K562 (cell line): Measurements from ENCODE around the gene ENTPD6. TPM values are rescaled to one million over a fixed set of nuclear protein-coding genes. Genes with fewer than 3 reads are reported as not detected.

Experiments
- ATAC-seq: fragments of 200-7000 bp; cut with Tn5 transposase; 3 replicates; pipeline ENCODE4 v1.9.1; 2020; ENCODE audit warnings: moderate library complexity
- BruUV-seq: library from RNA; stranded (reverse); fragments of 400-500 nt; replicated peaks from 2 replicates; lab custom pipeline; 2021; lab: Mats Ljungman, UMichigan
- CTCF ChIA-PET: fragments of 300-600 bp; formaldehyde crosslinking; extraction: SDS; loops from one replicate; lab custom pipeline; 2021; ENCODE audit warnings: low intra/inter-chr PET ratio; lab: Yijun Ruan, JAX
- POLR2A ChIA-PET: fragments of 300-600, 350-650 bp; sonication (Branson Sonifier 250); formaldehyde crosslinking; extraction: SDS; loops from one replicate; lab custom pipeline; 2021; ENCODE audit warnings: antibody characterized with exemption, inconsistent platforms; lab: Yijun Ruan, JAX
- DNase-seq, 4 experiments: peaks; one replicate each; pipeline versions ENCODE4 v3.0.0 to v3.0.0-alpha.2; 2011 to 2018; ENCODE audit warnings: low spot score in 3 of 4, mixed read lengths in 3 of 4; ENCODE audit errors: extremely low read depth in 1 of 4
- FAIRE-seq: peaks from 2 replicates; lab custom pipeline; 2011; peaks lifted over from hg19 to GRCh38; lab: Jason Lieb, UNC
- H2AFZ ChIP-seq: 2 replicates; pipeline ENCODE4 v1.6.0; 2011; ENCODE audit warnings: low read depth, low read length, control low read depth, inconsistent platforms
- H3K27ac ChIP-seq: fragments of 200-600 bp; 3 replicates; pipeline ENCODE4 v1.8.0; 2011; ENCODE audit warnings: low read depth, mild to moderate bottlenecking, control low read depth, inconsistent platforms, low read length, moderate library complexity, mixed read lengths; ENCODE audit errors: extremely low read depth
- H3K27me3 ChIP-seq, 2 experiments: fragments of 300-600 bp in 1 of 2; 2 replicates in 1 of 2; 3 replicates in 1 of 2; pipeline versions ENCODE4 v1.6.0 to v1.8.0; 2011; ENCODE audit warnings: inconsistent platforms in 2 of 2, low read length in 2 of 2, mild to moderate bottlenecking in 1 of 2, mixed read lengths in 1 of 2, moderate library complexity in 1 of 2; ENCODE audit not compliant: control insufficient read depth in 2 of 2, insufficient read depth in 2 of 2
- H3K36me3 ChIP-seq: fragments of 300-600 bp; 3 replicates; pipeline ENCODE4 v1.8.0; 2011; ENCODE audit warnings: mild to moderate bottlenecking, low read length, inconsistent platforms; ENCODE audit not compliant: control insufficient read depth, insufficient read depth
- H3K4me1 ChIP-seq, 2 experiments: fragments of 200-600 bp in 1 of 2; replicated peaks in 1 of 2; 2 replicates in 1 of 2; 3 replicates in 1 of 2; pipeline versions ENCODE4 v1.5.1 to v1.8.0; 2011; ENCODE audit warnings: inconsistent platforms in 2 of 2, low read length in 2 of 2, mild to moderate bottlenecking in 1 of 2, mixed read lengths in 1 of 2, moderate library complexity in 1 of 2; ENCODE audit not compliant: control insufficient read depth in 2 of 2, insufficient read depth in 2 of 2
- H3K4me2 ChIP-seq: 2 replicates; pipeline ENCODE4 v1.6.1; 2011; ENCODE audit warnings: low read length, control low read depth, inconsistent platforms, mixed read lengths; ENCODE audit not compliant: insufficient read depth
- H3K4me3 ChIP-seq: fragments of 200-600 bp; sonication (generic), shearing (Covaris generic); 2 replicates; pipeline ENCODE4 v1.5.1; 2016; ENCODE audit warnings: control low read depth, inconsistent platforms
- H3K79me2 ChIP-seq: fragments of 200-600 bp; 3 replicates; pipeline ENCODE4 v1.8.0; 2011; ENCODE audit warnings: low read length, inconsistent platforms; ENCODE audit not compliant: control insufficient read depth, insufficient read depth
- H3K9ac ChIP-seq, 2 experiments: 2 replicates each; pipeline versions ENCODE4 v1.6.0 to v1.6.1; 2011; ENCODE audit warnings: low read depth in 2 of 2, low read length in 2 of 2, control low read depth in 1 of 2, inconsistent platforms in 1 of 2, mild to moderate bottlenecking in 1 of 2, mixed read lengths in 1 of 2; ENCODE audit not compliant: insufficient read depth in 1 of 2
- H3K9me1 ChIP-seq: one replicate; pipeline ENCODE4 v1.6.0; 2011; ENCODE audit warnings: inconsistent platforms, mild to moderate bottlenecking, low read length, moderate library complexity; ENCODE audit not compliant: control insufficient read depth, insufficient read depth
- H3K9me3 ChIP-seq: replicated peaks from 2 replicates; pipeline ENCODE4 v1.5.1; 2011; ENCODE audit warnings: low read depth, low read length, inconsistent platforms; ENCODE audit not compliant: control insufficient read depth, insufficient read depth
- H4K20me1 ChIP-seq: replicated peaks from 2 replicates; pipeline ENCODE4 v1.6.1; 2011; ENCODE audit warnings: low read length, inconsistent platforms, mixed read lengths; ENCODE audit not compliant: control insufficient read depth, insufficient read depth
- MAFG ChIP-seq: fragments of 450-650 bp; conservative IDR thresholded peaks from 2 replicates; pipeline ENCODE4 v1.6.1; 2016; ENCODE audit warnings: missing genetic modification characterization, missing compliant biosample characterization
- MTA3 ChIP-seq: fragments of 450-650 bp; formaldehyde crosslinking; IDR thresholded peaks from 2 replicates; pipeline ENCODE4 v1.6.1; 2017; ENCODE audit warnings: mild to moderate bottlenecking, borderline replicate concordance
- POLR2G ChIP-seq: fragments of 200-400 bp; formaldehyde crosslinking; IDR thresholded peaks from 2 replicates; pipeline ENCODE4 v1.6.1; 2017; ENCODE audit warnings: low read depth, mild to moderate bottlenecking, antibody characterized with exemption, low read length, moderate library complexity
- RBFOX2 ChIP-seq: fragments of 200-400 bp; formaldehyde crosslinking; IDR thresholded peaks from 2 replicates; pipeline ENCODE4 v1.6.1; 2017; ENCODE audit warnings: low read depth, mild to moderate bottlenecking, low read length, moderate library complexity
- SAP30 ChIP-seq: fragments of 200-600 bp; sonication (generic); IDR thresholded peaks from 2 replicates; pipeline ENCODE4 v1.6.1; 2012; ENCODE audit warnings: borderline replicate concordance, low read depth, mild to moderate bottlenecking, moderate library complexity, low read length, control low read depth, inconsistent platforms; ENCODE audit not compliant: insufficient read depth, poor library complexity, severe bottlenecking
- ZBTB7A ChIP-seq: IDR thresholded peaks from 2 replicates; pipeline ENCODE4 v1.6.1; 2011; ENCODE audit warnings: low read depth, mild to moderate bottlenecking, low read length, moderate library complexity, borderline replicate concordance; ENCODE audit not compliant: control insufficient read depth
- ZNF24 ChIP-seq: fragments of 450-650 bp; IDR thresholded peaks from 2 replicates; pipeline ENCODE4 v1.6.1; 2016
- ZNF644 ChIP-seq: fragments of 200-800 bp; sonication (Bioruptor generic); IDR thresholded peaks from 2 replicates; pipeline ENCODE4 v1.6.1; 2016; ENCODE audit warnings: low read depth, missing genetic modification characterization, missing compliant biosample characterization
- ZNF785 ChIP-seq: fragments of 250-450 bp; sonication (Bioruptor Pico); IDR thresholded peaks from 2 replicates; pipeline ENCODE4 v1.4.0; 2020; ENCODE audit warnings: mild to moderate bottlenecking
- WGBS: fragments of 100-300 bp; shearing (Covaris generic); methylation state at CpG from one replicate; pipeline ENCODE4 v1.1.6; 2016; ENCODE audit warnings: low coverage, mixed read lengths; ENCODE audit not compliant: insufficient coverage; ENCODE audit errors: missing lambda C conversion rate; 5-methylcytosine and 5-hydroxymethylcytosine counted together
- in situ Hi-C: fragments of 300-500 bp; cut with MboI; formaldehyde crosslinking; loops from 4 replicates; pipeline ENCODE4 v1.15.0; 2018; ENCODE audit warnings: inconsistent platforms, mixed read lengths
- intact Hi-C: fragments of 100-400 bp; cut with micrococcal nuclease; formaldehyde crosslinking; loops from 2 replicates; pipeline ENCODE4 v1.14.2; 2022
- polyA plus RNA-seq, 8 experiments: library from polyadenylated mRNA; depleted of rRNA in 4 of 8; stranded (reverse) in 5 of 8; unstranded in 3 of 8; fragments of >200 nt; fragmentation: Nextera tagmentation in 2 of 8; fragmentation: Illumina TruSeq in 1 of 8; extraction: Ambion mirVana in 2 of 8; extraction: Trizol in 1 of 8; gene quantifications; 2 replicates each; pipeline versions ENCODE4 v1.2.1 to v1.2.3, GENCODE V29; 2011 to 2014; ENCODE audit warnings: inconsistent platforms in 1 of 8, missing spikeins in 1 of 8
- total RNA-seq, 7 experiments: library from RNA; depleted of rRNA in 6 of 7; stranded (reverse); fragments of >200 nt in 6 of 7; fragmentation: Illumina TruSeq in 2 of 7; extraction: Trizol in 2 of 7; gene quantifications; 2 replicates each; pipeline versions ENCODE4 v1.2.1 to v1.2.3, GENCODE V29; 2011 to 2021; ENCODE audit warnings: low replicate concordance in 1 of 7
- TF ChIP-seq, protein P1 (sequence below): fragments of 450-650 bp; IDR thresholded peaks from 2 replicates; pipeline ENCODE4 v1.6.1; 2016; ENCODE audit warnings: borderline replicate concordance

Gene ENTPD6
- total and polyA plus RNA-seq, 9 of the 15 experiments (the other 6 are each of a cell fraction or from before 2014, with no cell fraction given) = 0.82 to 36.8 (median 22.4) TPM

DNA sequence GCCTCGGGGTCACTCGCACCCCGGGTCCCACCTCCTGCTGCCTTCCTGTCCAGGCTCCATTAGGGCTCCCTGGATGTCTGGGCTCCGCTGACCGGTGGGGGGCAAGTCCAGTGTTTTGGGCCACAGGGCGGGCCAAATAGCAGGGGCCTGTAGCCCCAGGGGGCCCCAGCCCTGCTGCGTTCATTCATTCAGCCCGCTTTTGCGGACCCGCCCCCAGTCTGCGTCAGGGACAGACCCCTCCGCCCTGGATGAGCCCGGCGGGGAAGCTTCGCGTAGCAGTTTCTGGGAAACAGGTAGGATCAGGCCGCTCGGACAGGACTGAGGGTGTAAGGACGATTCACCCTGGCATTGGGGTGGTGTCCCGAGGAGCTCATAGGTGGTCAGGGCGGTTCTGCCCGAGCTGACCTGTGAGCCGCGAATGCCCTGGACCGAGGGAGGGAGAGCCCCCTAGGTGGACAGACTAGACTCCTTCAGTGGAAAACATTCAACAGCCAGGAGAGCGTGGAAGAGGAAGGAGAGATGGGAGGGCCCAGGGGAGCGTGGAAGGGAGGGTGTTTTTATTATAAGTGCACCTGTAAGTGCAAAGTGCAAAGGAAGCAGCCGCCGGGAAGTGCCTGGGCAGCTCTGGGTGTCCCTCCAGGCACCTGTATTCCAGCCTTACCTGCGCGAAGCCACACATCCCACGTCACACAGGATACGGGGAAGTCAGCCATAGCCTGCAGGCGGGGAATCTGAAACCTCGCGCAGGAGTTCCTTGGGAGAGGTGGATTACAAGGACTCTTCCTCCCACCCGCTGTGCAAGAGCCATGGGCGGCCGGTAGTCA, 662 bp downstream of the ENTPD6 start:
- Histone ChIP-seq H3K4me2 (peak overlapping the region; percentile 79), H4K20me1 (peaks cover 10% of the 10 kb centered on the region), H3K9ac (peak overlapping the region; percentile 80 to 94), H3K4me1 (peaks cover 7 to 22% of the 10 kb centered on the region in 2 experiments; a peak in 4 of 5 replicates), H3K9me1 (peaks cover 2% of the 10 kb centered on the region), H3K36me3 (peaks cover 2% of the 10 kb centered on the region; the same call in 1 of the 3 replicates), H3K4me3 (peak overlapping the region; percentile 70), H3K27me3 (peaks cover 5 to 8% of the 10 kb centered on the region in 2 experiments; a peak in 2 of 5 replicates), H3K79me2 (peaks cover 18% of the 10 kb centered on the region), H2AFZ (peak overlapping the region; percentile 95), H3K9me3 (no peaks in the 10 kb centered on the region), H3K27ac (peak overlapping the region; percentile 74)
- CTCF ChIA-PET = no interaction called here
- FAIRE-seq (no peak), ATAC-seq (no peak; the same call in 1 of the 3 replicates), DNase-seq (peak in 2 of 4 experiments; percentile 11 to 14)
- POLR2A ChIA-PET = interaction anchor here (0.7 to 2.1 kb wide), 2 partner anchors 9 to 21 kb away, joined by 3 to 7 read pairs; no protein-coding TSS in a partner anchor
- TF ChIP-seq MTA3 (0 out of 2 replicates have a peak, but pooled peaks have one; percentile 6), SAP30 (peak; percentile 54), POLR2G (peak; percentile 19; the same call in 1 of the 2 replicates), MAFG (no peak), RBFOX2 (peak; percentile 64), ZNF644 (tag) (no peak), ZNF785 (CRISPR knock-in tag) (no peak), ZBTB7A (peak; percentile 33; the same call in 1 of the 2 replicates), ZNF24 (0 out of 2 replicates have a peak, but pooled peaks have one; percentile 18)
- TF ChIP-seq, protein P1, sequence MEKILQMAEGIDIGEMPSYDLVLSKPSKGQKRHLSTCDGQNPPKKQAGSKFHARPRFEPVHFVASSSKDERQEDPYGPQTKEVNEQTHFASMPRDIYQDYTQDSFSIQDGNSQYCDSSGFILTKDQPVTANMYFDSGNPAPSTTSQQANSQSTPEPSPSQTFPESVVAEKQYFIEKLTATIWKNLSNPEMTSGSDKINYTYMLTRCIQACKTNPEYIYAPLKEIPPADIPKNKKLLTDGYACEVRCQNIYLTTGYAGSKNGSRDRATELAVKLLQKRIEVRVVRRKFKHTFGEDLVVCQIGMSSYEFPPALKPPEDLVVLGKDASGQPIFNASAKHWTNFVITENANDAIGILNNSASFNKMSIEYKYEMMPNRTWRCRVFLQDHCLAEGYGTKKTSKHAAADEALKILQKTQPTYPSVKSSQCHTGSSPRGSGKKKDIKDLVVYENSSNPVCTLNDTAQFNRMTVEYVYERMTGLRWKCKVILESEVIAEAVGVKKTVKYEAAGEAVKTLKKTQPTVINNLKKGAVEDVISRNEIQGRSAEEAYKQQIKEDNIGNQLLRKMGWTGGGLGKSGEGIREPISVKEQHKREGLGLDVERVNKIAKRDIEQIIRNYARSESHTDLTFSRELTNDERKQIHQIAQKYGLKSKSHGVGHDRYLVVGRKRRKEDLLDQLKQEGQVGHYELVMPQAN = 0 out of 2 replicates have a peak, but pooled peaks have one; percentile 24
- intact Hi-C loops (loop anchor here (5.0 kb wide), 1 partner anchor 51 kb away; the partner anchor contains the start of gene PYGB), in situ Hi-C loops (no loop called here)
- 5% methylated on average over 20 of the region's 39 CpGs for WGBS
- TSS peak; percentile 41 for BruUV-seq
